ENCODE measurements around the gene WNT2B.

- TF ChIP-seq CTCF (optimal IDR thresholded peaks at IDR 0.05 in 1 of 3, IDR thresholded peaks at IDR 0.05 in 1 of 3, conservative IDR thresholded peaks at IDR 0.05 in 1 of 3; ENCODE audit: extremely low read depth in 1 of 3, insufficient read depth in 2 of 3, low read length in 3 of 3) (no peak), EZH2 (IDR thresholded peaks at IDR 0.05; ENCODE audit: low read length) (no peak)
These were observed 866 bp upstream of the WNT2B start for GRCh38 chr1:112507921-112508277.

Measured in keratinocyte (primary cell).